ENCODE data around the gene MICAL1.

DNA sequence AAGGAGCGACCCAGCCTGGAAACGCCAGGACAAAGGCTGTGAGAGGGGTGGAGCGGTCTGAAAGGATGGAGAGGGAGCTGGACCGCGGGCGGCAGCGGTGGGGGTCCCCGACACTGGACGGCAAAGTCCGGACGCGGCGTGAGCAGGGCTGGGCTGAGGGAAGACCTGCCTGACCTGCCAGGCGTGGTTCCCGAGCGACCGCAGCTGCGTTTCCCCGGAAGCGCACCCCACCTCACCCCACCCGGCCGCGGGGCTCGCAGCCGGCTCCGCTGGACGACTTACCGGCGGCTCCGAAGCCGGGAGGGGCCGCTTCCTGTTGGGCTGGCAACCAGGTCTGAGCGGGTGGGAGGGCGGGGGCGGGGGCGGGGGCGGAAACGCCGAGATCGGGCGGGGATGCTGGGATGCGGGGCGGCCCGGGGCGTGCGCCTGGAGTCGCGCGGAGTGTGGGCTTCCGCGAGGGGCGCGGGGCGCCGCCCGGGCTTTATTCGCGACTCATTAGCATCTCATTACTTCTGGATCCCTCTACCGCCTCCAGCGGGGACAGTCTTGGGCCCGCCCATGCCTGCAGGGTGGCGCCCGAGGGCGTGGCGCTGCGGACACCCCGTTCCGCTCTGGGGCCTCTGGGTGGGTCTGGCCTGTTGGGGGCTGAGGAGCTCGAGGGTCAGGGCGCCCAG is at the start of gene MICAL1:
- TF ChIP-seq, protein P1, sequence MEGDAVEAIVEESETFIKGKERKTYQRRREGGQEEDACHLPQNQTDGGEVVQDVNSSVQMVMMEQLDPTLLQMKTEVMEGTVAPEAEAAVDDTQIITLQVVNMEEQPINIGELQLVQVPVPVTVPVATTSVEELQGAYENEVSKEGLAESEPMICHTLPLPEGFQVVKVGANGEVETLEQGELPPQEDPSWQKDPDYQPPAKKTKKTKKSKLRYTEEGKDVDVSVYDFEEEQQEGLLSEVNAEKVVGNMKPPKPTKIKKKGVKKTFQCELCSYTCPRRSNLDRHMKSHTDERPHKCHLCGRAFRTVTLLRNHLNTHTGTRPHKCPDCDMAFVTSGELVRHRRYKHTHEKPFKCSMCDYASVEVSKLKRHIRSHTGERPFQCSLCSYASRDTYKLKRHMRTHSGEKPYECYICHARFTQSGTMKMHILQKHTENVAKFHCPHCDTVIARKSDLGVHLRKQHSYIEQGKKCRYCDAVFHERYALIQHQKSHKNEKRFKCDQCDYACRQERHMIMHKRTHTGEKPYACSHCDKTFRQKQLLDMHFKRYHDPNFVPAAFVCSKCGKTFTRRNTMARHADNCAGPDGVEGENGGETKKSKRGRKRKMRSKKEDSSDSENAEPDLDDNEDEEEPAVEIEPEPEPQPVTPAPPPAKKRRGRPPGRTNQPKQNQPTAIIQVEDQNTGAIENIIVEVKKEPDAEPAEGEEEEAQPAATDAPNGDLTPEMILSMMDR (IDR thresholded peaks at IDR 0.05 in 8 of 11, conservative IDR thresholded peaks at IDR 0.05 in 3 of 11): peak in 8 of 11 experiments; percentile 40 to 71 (median 52)
- TF ChIP-seq POLR2A (IDR thresholded peaks at IDR 0.05) (peak in 2 of 3 donors; percentile 20 to 56), POLR2AphosphoS5 (IDR thresholded peaks at IDR 0.05) (peak; percentile 87 to 94 (median 92))

Measured in spleen (tissue), 7 donors.